NCI-H446 (cell line): Measurements from ENCODE around the gene LYSMD4.
A peak's percentile ranks its signal among the peaks of the same experiment; 100 is the strongest.

Experiments used
- DNase-seq, 2 experiments: peaks; one replicate each; lab custom pipeline; 2025; lab: John Stamatoyannopoulos, UW

LYSMD4 gene

GRCh38 chr15:99706557-99707303 is 26.5 kb downstream of the LYSMD4 start:
- DNase-seq, result no peak

GRCh38 chr15:99704444-99704838 is 28.8 kb downstream of the LYSMD4 start:
- DNase-seq, result peak; percentile 12 to 85

- peak; percentile 45 to 49 for DNase-seq
These were observed 29.4 kb downstream of the LYSMD4 start for GRCh38 chr15:99703603-99704443.

- DNase-seq, result no peak
These were observed 30.2 kb downstream of the LYSMD4 start for GRCh38 chr15:99702895-99703602.

- DNase-seq, result no peak
These were observed 37.1 kb downstream of the LYSMD4 start for GRCh38 chr15:99696096-99696495.

- DNase-seq, result no peak
These were observed 40.4 kb downstream of the LYSMD4 start for GRCh38 chr15:99692825-99693224.

GRCh38 chr15:99686290-99686689 is 46.9 kb downstream of the LYSMD4 start:
- DNase-seq, result no peak

GRCh38 chr15:99683000-99683670 is 50.1 kb downstream of the LYSMD4 start:
- DNase-seq, result no peak

GRCh38 chr15:99682455-99682854 is 50.8 kb downstream of the LYSMD4 start:
- DNase-seq, result peak; percentile 21 to 63

- no peak for DNase-seq
These were observed 51.2 kb downstream of the LYSMD4 start for GRCh38 chr15:99681990-99682389.

- no peak for DNase-seq
These were observed 53.0 kb downstream of the LYSMD4 start for GRCh38 chr15:99680276-99680675.

- DNase-seq, result no peak
These were observed 55.6 kb downstream of the LYSMD4 start for GRCh38 chr15:99677540-99678134.
